LNCAP (cell line): ENCODE measurements around the gene IL3.

Source experiments
- TF ChIP-seq, protein P1 (sequence below): fragments of 450-650 bp; IDR thresholded peaks from 2 replicates; pipeline ENCODE4 v1.5.1; 2017; ENCODE audit warnings: mild to moderate bottlenecking

The IL3 gene

DNA sequence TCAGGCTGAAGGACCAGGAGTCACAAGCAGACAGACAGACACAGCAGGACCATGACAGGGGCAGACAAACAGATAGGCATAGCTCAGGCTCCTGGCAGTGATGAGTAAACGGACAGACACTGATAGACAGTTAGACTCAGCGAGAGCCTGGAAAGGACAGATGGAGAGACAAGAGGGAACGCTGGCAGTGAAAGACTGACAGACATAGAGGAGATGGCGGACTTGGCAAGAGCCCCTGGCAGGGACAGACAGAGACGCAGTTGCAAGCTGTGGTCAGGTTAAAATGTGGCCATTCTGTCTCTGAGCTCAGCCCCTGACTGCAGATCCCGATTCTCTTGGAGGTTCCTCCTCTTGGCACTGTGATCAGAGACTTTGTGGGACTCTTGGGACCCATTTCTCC, 26.7 kb downstream of the IL3 start:
- TF ChIP-seq, protein P1, sequence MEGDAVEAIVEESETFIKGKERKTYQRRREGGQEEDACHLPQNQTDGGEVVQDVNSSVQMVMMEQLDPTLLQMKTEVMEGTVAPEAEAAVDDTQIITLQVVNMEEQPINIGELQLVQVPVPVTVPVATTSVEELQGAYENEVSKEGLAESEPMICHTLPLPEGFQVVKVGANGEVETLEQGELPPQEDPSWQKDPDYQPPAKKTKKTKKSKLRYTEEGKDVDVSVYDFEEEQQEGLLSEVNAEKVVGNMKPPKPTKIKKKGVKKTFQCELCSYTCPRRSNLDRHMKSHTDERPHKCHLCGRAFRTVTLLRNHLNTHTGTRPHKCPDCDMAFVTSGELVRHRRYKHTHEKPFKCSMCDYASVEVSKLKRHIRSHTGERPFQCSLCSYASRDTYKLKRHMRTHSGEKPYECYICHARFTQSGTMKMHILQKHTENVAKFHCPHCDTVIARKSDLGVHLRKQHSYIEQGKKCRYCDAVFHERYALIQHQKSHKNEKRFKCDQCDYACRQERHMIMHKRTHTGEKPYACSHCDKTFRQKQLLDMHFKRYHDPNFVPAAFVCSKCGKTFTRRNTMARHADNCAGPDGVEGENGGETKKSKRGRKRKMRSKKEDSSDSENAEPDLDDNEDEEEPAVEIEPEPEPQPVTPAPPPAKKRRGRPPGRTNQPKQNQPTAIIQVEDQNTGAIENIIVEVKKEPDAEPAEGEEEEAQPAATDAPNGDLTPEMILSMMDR = no peak

DNA sequence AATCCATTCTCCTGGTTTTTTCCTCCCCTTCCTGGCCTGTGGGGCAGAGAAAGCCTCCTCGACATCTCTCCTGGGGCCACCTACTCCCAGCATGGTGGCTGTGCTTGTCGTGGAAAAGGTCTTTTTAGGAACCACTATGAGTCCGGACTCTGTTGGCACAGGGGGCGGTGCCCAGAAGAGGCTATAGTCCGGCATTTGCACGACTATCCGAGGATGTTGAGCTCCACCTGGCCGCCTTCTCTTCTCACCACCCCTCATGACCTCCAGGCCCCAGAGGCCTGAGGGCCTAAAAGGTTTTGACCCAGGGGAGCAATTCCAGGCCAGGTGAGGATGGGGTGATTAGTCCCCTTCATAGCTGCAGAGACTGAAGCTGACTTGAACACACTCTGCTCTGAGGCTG, 27.2 kb downstream of the IL3 start:
- TF ChIP-seq, protein P1 = no peak

DNA sequence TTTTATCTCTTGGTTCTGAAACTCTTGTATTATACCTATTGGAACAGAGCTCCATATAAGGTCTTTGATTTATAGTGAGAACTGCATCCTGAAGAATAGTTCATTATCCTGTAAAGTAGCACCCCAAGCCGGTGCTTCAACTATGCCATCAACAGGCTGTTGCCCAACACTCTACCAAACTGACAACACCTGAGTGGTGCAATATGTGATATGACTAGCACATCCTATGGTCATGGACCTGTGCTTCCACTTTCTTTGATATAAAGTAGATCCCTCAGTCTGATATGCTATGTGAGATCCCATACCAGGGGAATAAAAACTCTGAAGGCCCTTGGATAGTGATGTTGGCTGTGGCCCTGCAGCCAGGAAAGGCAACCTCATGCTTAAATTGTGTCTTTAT, 28.9 kb downstream of the IL3 start:
- TF ChIP-seq, protein P1 = no peak

DNA sequence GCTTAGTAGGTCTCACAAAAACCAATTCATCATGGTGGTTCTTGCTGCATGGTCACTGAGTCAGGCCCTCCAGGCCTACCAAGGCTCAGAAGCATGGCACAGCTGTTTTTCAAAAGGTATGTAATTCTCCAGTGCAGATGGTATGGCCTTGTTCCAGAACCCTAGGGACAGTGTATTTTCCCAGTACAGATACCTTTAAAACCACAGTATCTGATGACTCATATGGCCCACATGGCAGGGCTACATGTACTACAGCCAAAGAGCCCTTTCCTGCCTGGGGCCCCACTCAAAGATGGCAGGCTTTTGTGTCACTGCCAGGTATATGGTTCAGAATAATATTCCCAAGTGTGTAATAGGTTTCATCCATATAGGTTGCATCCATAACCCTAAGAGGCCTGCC, 29.7 kb downstream of the IL3 start:
- TF ChIP-seq, protein P1 = no peak

DNA sequence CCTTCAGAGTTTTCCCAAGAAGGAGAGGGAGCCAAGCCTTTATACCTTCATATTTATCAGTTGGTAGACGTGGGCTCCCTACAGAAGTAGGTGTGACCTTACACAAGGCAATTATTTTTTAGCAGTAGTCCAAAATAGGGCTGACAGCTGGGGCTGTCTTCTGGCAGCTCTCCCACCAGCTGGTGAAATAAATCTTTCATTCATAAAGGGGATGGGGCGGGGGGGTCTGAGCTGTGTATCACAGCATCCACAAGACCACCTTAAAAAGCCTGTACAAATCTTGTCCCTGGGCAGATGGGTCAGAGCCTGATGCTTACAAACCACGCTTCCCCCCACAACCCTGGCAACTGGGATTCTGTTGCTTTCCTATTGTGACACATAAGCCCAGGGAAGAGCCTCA, 32.8 kb downstream of the IL3 start:
- TF ChIP-seq, protein P1 = no peak

DNA sequence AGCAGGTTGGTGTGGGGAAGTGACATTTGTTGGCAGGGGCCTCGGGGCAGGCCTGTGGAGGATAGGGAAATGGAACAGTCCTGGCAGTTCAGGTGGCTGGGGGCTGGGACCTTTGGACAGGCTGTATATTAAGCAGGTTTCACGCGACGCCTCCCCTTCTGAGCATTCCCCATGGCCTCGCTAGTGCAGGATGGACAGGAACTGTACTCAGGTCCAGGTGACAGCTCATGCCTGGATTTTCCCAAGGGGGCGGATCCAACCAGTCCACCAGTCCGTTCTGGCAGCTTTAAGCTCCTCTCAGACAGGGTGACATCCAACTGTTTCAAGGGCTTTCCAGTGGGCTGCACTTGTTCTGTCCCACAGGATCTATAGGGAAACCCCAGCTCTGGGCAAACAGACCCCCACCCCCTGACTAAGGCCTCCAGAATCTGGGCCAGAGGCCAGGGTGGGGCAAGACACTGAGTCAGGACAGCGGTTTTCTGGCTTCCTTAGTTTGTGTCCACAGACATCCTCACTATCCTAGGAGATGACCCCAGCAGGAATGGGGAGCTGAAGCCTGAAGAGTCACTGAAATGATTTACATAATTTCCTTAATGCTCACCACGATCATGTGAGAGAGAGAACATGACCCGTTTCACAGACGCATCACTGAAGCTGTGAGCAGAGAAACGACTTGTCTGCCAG, 34.1 kb downstream of the IL3 start:
- TF ChIP-seq, protein P1 = no peak

DNA sequence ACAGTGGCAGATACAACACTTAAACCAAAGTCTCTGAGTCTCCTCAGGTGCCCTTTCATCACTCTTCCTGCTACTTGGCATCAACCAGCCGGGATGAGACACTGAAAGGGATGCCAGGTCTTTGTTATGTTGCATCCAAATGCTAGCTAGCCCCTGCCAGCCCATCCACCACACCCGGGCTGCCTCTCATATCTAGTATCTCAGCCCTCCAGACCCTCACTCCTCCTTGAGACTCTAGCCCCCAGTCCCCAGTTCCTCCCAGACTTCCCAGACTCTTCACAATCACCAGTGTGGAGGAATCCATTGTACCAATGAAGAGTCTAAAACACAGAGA, 34.6 kb downstream of the IL3 start:
- TF ChIP-seq, protein P1 = no peak

DNA sequence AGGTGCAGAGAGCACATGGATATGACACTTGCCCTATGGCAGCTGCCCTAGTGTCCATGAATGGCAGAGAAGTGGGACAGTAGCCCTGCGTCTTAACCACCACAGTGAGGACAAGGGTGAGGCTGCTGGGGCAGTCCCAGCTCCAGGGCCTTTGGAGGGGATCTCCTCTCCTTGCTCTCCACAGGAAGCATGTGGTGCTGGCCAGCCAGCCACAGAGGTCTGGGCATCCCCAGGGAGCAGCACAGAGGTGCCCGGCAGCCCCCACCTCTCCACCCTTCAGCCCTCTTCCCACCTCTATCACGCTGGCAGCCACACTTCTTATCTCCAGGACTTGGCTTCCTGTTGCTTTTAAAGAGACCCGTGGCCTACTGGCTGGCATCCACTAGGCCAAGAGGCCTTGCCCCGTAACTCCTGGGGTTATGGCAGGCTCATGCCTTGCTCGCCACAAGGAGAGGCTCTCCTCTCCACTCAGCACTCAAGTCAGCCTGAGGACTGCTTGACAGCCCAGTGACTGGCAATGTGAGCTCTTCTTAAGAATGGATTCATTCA, 35.0 kb downstream of the IL3 start:
- TF ChIP-seq, protein P1 = no peak
